ENCODE measurements around the gene GPATCH2L. TPM values are rescaled to one million over a fixed set of nuclear protein-coding genes. Genes with fewer than 3 reads are reported as not detected.

GPATCH2L gene
- total and polyA plus RNA-seq, 2 experiments from 2014 or later, result 19.6 to 94.4 TPM

GRCh38 chr14:76196980-76197695 is 45.4 kb downstream of the GPATCH2L start:
- no peak for DNase-seq (ENCODE audit: low spot score)
- no peaks in the 10 kb centered on the region for H3K27me3 ChIP-seq (ENCODE audit: insufficient read depth)
- H4K20me1 ChIP-seq (replicated peaks; ENCODE audit: insufficient read depth), result peaks cover 5% of the 10 kb centered on the region
- no peak overlapping the region for H3K4me2 ChIP-seq
- peaks cover 57% of the 10 kb centered on the region for H3K36me3 Mint-ChIP-seq (ENCODE audit: low read depth)
- H2AFZ ChIP-seq, result no peak overlapping the region
- H3K9me3 Mint-ChIP-seq, result no peaks in the 10 kb centered on the region
- no peaks in the 10 kb centered on the region for H3K9me2 ChIP-seq (ENCODE audit: insufficient read depth)
- no peaks in the 10 kb centered on the region for H3K4me1 Mint-ChIP-seq
- no peaks in the 10 kb centered on the region for H3F3A ChIP-seq (replicated peaks; ENCODE audit: low read depth)
- peaks cover 2% of the 10 kb centered on the region for H3K27me3 Mint-ChIP-seq (ENCODE audit: insufficient read depth, low read depth, poor library complexity)
- ATAC-seq, result no peak
- peaks cover 29% of the 10 kb centered on the region for H3K36me3 ChIP-seq (ENCODE audit: insufficient read depth)
- no peaks in the 10 kb centered on the region for H3K4me1 ChIP-seq (ENCODE audit: insufficient read depth)
- no peak overlapping the region for H3K27ac ChIP-seq (ENCODE audit: low read depth)
- TF ChIP-seq ZNF331 (CRISPR knock-in tag; IDR thresholded peaks at IDR 0.05; ENCODE audit: low read depth) (no peak), STAT1 (IDR thresholded peaks at IDR 0.05; ENCODE audit: unreplicated experiment) (no peak)
- H3K4me3 Mint-ChIP-seq, result no peak overlapping the region
- no peak overlapping the region for H3K27ac Mint-ChIP-seq
- no peaks in the 10 kb centered on the region for H3K79me2 ChIP-seq (replicated peaks; ENCODE audit: insufficient read depth)
- H3K4me3 ChIP-seq, result no peak overlapping the region

GRCh38 chr14:76201162-76201561 is 49.4 kb downstream of the GPATCH2L start:
- Histone ChIP-seq H3K27me3 (ENCODE audit: insufficient read depth) (no peaks in the 10 kb centered on the region), H3K79me2 (replicated peaks; ENCODE audit: insufficient read depth) (no peaks in the 10 kb centered on the region), H4K20me1 (replicated peaks; ENCODE audit: insufficient read depth) (0 out of 2 replicates have a peak, but pooled peaks cover 5% of the 10 kb centered on the region), H3K9me2 (ENCODE audit: insufficient read depth) (no peaks in the 10 kb centered on the region), H2AFZ (no peak overlapping the region), H3K27ac (ENCODE audit: low read depth) (no peak overlapping the region), H3K4me2 (no peak overlapping the region), H3K4me3 (no peak overlapping the region), H3K36me3 (ENCODE audit: insufficient read depth) (peaks cover 16% of the 10 kb centered on the region; the same call in 1 of the 2 replicates), H3F3A (replicated peaks; ENCODE audit: low read depth) (no peaks in the 10 kb centered on the region), H3K4me1 (ENCODE audit: insufficient read depth) (no peaks in the 10 kb centered on the region)
- H3K27ac Mint-ChIP-seq, result no peak overlapping the region
- TF ChIP-seq ZNF331 (CRISPR knock-in tag; IDR thresholded peaks at IDR 0.05; ENCODE audit: low read depth), result no peak
- no peak for TF ChIP-seq STAT1 (IDR thresholded peaks at IDR 0.05; ENCODE audit: unreplicated experiment)
- TF ChIP-seq POLR2AphosphoS5 (IDR thresholded peaks at IDR 0.05; ENCODE audit: low read depth), result no peak
- TF ChIP-seq, protein P1, sequence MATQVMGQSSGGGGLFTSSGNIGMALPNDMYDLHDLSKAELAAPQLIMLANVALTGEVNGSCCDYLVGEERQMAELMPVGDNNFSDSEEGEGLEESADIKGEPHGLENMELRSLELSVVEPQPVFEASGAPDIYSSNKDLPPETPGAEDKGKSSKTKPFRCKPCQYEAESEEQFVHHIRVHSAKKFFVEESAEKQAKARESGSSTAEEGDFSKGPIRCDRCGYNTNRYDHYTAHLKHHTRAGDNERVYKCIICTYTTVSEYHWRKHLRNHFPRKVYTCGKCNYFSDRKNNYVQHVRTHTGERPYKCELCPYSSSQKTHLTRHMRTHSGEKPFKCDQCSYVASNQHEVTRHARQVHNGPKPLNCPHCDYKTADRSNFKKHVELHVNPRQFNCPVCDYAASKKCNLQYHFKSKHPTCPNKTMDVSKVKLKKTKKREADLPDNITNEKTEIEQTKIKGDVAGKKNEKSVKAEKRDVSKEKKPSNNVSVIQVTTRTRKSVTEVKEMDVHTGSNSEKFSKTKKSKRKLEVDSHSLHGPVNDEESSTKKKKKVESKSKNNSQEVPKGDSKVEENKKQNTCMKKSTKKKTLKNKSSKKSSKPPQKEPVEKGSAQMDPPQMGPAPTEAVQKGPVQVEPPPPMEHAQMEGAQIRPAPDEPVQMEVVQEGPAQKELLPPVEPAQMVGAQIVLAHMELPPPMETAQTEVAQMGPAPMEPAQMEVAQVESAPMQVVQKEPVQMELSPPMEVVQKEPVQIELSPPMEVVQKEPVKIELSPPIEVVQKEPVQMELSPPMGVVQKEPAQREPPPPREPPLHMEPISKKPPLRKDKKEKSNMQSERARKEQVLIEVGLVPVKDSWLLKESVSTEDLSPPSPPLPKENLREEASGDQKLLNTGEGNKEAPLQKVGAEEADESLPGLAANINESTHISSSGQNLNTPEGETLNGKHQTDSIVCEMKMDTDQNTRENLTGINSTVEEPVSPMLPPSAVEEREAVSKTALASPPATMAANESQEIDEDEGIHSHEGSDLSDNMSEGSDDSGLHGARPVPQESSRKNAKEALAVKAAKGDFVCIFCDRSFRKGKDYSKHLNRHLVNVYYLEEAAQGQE (IDR thresholded peaks at IDR 0.05; ENCODE audit: unreplicated experiment), result no peak
- TF ChIP-seq JUNB (IDR thresholded peaks at IDR 0.05; ENCODE audit: unreplicated experiment), result no peak
- TF ChIP-seq, protein P2, sequence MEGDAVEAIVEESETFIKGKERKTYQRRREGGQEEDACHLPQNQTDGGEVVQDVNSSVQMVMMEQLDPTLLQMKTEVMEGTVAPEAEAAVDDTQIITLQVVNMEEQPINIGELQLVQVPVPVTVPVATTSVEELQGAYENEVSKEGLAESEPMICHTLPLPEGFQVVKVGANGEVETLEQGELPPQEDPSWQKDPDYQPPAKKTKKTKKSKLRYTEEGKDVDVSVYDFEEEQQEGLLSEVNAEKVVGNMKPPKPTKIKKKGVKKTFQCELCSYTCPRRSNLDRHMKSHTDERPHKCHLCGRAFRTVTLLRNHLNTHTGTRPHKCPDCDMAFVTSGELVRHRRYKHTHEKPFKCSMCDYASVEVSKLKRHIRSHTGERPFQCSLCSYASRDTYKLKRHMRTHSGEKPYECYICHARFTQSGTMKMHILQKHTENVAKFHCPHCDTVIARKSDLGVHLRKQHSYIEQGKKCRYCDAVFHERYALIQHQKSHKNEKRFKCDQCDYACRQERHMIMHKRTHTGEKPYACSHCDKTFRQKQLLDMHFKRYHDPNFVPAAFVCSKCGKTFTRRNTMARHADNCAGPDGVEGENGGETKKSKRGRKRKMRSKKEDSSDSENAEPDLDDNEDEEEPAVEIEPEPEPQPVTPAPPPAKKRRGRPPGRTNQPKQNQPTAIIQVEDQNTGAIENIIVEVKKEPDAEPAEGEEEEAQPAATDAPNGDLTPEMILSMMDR (conservative IDR thresholded peaks at IDR 0.05; ENCODE audit: low read depth in 2 of 2), result no peak
- TF ChIP-seq NANOG (IDR thresholded peaks at IDR 0.05; ENCODE audit: borderline replicate concordance), result no peak
- TF ChIP-seq ZNF462 (CRISPR knock-in tag; IDR thresholded peaks at IDR 0.05), result no peak
- no peak overlapping the region for H3K4me3 Mint-ChIP-seq
- DNase-seq (ENCODE audit: low spot score) (no peak), ATAC-seq (no peak)
- no peaks in the 10 kb centered on the region for H3K4me1 Mint-ChIP-seq
- peaks cover 2% of the 10 kb centered on the region for H3K27me3 Mint-ChIP-seq (ENCODE audit: insufficient read depth, low read depth, poor library complexity)
- no peaks in the 10 kb centered on the region for H3K9me3 Mint-ChIP-seq
- peaks cover 56% of the 10 kb centered on the region for H3K36me3 Mint-ChIP-seq (ENCODE audit: low read depth)

Measured in GM23338 (cell line).